ENCODE measurements around the gene TNFRSF6B.
"Not testable (repeated sequence)": the region's sequence is repeated elsewhere in the genome, so short reads cannot be mapped to it uniquely, and the experiment has no call there.

TNFRSF6B gene

DNA sequence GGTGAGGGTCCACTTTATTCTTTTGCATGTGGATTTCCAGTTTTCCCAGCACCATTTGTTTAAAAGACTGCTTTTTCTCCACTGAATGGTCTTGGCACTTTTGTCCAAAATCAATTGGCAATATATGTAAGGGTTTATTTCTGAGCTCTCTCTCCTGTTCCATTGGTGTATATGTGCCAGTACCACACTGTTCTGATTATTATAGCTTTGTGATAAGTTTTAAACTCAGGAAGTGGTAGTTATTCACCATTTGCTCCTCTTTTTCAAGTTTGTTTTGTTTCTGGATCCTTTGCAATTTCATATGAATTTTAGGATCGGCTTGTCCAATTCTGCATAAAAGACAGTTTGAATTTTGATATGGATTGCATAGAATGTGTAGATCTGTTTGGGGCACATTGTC lies 15.7 kb downstream of the TNFRSF6B start:
- DNase-seq = no peak

DNA sequence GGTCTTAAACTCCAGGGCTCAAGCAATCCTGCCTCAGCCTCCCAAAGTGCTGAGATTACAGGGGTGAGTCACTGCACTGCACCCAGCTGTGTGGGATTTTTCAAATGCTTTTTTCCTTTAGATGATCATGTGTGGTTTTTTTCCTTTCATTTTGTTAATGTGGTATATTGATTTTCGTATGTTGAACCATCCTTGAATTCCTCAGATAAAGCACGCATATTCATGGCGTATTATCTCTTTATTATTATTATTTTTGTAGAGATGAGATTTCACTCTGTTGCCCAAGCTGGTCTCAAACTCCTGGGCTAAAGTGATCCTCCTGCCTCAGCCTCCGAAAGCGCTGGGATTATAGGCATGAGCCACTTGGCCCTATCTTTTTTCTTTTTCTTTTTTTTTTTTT lies 18.4 kb downstream of the TNFRSF6B start:
- DNase-seq = no peak

DNA sequence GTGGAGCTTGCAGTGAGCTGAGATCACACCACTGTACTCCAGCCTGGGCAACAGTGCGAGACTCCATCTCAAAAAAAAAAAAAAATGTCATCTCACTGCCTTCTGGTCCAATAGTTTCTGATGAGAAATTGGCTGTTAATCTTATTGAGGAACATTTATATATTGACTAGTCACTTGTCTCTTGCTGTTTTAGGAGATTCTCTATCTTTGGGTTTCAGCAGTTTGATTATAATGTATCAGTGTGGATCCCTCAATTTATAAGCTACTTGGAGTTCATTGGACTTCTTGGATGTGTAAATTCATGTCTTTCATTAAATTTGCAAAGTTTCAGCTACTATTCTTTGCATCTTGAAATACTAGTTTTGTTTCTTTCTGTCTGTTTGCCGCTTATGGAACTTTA lies 22.5 kb downstream of the TNFRSF6B start:
- no peak for DNase-seq

DNA sequence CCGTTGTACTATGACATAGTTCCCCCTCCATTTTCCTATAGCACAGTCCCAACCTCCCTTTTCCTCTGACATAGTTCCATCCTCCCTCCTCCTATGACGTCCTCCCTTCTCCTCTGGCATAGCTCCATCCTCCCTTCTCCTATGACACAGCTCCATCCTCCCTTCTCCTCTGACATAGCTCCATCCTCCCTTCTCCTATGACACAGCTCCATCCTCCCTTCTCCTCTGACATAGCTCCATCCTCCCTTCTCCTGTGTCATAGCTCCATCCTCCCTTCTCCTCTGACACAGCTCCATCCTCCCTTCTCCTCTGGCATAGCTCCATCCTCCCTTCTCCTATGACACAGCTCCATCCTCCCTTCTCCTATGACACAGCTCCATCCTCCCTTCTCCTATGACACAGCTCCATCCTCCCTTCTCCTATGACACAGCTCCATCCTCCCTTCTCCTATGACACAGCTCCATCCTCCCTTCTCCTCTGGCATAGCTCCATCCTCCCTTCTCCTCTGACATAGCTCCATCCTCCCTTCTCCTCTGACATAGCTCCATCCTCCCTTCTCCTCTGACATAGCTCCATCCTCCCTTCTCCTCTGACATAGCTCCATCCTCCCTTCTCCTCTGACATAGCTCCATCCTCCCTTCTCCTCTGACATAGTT lies 26.6 kb downstream of the TNFRSF6B start:
- DNase-seq = not testable (repeated sequence)

DNA sequence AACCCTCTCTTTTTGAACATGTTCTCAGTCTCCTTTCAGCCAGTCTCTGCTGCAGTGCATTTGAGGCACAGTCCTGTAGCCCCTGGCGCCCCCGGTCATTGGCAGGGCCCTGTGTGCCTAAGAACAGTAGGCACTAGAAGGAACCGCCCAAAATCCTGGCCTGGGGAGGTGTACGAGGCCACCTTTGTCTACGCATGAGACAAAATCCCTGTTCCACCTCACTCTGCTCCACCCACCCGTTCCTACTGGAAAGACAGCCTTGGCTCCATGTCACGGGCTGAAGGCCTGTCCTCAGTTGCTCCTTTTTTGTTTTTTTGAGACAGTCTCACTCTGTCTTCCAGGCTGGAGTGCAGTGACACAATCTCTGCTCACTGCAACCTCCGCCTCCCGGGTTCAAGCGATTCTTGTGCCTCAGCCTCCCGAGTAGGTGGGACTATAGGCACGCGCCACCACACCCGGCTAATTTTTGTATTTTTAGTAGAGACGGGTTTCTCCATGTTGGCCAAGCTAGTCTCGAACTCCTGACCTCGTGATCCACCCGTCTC lies 33.8 kb downstream of the TNFRSF6B start:
- DNase-seq = not testable (repeated sequence)

DNA sequence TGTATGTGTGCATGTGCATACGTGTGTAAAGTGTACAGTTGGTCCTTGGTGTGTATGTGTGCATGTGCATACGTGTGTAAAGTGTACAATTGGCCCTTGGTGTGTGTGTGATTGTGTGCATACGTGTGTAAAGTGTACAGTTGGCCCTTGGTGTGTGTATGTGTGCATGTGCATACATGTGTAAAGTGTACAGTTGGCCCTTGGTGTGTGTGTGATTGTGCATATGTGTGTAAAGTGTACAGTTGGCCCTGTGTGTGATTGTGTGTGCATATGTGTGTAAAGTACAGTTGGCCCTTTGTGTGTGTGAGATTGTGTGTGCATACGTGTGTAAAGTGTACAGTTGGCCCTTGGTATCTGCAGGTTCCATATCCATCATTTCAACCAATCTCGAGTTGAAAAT lies 35.0 kb downstream of the TNFRSF6B start:
- no peak for DNase-seq

DNA sequence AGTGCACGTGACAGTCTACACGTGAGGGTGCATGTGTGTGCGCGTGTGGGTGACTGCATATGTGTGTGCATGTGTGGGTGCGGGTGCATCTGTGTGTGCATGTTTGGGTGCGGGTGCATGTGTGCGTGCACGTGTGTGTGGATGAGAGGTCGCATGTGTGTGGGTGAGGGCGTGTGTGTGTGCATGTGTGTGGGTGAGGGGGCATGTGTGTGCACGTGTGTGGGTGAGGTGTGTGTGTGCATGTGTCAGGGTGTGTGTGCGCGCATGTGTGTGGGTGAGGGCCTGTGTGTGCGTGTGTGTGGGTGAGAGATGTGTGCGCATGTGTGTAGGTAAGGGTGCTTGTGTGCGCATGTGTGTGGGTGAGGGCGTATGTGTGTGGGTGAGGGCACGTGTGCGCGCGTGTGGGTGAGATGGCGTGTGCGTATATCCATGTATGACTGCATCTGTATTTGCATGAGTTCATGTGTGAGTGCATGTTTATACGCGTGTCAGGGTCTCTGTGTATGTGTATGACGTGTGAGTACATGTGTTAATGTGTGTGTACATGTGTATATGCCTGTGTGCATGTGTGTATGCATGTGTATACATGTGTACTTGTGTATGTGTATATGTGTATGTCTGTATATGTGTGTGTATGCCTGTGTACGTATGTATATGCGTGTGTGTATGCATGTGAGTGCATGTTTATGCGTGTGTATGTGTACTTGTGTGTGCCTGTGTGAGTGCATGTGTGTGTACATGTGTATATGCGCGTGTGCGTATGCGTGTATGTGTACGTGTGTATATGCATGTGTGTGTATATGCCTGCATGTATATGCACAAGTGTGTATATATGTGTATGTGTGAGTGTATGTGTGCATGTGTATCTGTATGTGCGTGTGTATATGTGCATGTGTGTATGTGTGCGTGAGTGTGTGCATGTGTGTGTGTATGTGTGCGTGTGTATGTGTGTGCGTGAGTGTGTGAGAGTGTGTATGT lies 36.0 kb downstream of the TNFRSF6B start:
- no peak for DNase-seq

DNA sequence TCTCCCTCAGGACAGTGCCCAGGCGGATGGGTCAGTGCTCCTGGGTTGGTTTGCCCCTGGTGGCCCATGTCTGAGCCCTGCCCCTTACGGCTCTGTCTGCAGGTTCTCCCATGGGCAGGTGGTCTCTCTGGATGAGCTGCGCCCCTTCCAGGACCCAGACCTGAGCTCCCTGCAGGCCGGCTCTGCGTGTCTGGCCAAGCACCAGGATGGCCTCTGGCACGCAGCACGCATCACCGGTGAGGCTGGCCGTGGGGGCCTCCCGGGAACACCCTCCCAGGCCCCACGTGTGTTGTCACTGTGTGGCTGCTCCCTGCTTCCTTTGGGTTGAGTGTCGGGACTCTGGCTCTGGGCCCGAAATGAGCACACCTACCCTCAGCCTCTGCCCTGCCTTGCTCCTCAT lies 36.7 kb downstream of the TNFRSF6B start:
- no peak for DNase-seq

DNA sequence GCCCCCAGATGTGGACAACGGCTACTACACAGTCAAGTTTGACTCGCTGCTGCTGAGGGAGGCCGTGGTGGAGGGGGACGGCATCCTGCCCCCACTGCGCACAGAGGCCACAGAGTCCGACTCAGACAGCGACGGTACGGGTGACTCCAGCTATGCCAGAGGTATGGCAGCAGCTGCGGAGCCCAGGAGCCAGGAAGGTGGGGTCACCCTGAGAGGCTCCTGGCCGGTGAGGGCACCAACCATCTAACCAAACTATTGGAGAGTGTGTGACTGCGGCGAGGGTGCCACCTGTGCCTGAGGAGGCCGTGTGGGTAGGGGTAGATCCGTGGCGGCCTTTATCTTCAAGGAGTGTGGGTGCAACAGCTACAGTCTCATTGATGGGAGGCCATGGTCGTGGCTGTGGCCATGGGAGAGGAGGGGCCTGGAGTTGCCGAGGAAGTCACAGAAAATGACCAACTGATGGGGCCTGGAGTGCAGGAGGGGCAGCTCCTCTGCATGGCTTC lies 37.2 kb downstream of the TNFRSF6B start:
- DNase-seq = no peak

DNA sequence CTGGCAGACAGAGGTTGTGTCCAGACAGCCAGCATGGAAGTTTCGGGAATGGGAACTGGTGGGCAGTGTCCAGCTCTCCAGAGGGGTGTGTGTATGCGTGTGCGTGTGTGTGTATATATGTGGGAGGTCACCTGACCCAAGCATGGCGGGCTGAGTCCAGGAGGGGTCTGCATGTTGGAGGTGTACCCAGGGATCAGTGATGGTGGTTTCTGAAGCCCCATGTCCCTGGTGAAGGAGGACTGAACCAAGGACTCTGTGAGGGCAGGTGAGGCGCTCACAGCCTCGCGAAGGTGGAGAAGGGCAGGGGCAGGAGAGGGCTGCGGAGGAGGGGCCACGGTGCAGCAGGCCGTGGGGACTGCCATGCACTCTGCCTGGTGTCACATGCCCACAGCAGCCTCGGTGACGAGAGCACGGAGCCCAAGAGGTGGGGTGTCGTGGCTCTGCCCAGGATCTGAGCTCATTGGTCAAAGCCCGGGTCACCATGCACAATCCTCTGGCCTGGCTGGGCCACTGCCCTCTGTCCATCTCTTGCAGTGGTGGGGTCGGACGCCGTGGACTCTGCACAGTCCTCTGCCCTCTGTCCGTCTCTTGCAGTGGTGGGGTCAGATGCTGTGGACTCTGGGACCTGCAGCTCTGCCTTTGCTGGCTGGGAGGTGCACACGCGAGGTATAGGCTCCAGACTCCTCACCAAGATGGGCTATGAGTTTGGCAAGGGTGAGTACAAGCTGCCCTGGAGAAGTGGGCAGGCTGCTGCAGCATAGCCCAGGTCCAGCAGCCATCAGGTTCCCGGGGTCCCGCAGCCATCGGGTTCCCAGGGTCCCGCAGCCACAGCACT lies 37.9 kb downstream of the TNFRSF6B start:
- DNase-seq = no peak

DNA sequence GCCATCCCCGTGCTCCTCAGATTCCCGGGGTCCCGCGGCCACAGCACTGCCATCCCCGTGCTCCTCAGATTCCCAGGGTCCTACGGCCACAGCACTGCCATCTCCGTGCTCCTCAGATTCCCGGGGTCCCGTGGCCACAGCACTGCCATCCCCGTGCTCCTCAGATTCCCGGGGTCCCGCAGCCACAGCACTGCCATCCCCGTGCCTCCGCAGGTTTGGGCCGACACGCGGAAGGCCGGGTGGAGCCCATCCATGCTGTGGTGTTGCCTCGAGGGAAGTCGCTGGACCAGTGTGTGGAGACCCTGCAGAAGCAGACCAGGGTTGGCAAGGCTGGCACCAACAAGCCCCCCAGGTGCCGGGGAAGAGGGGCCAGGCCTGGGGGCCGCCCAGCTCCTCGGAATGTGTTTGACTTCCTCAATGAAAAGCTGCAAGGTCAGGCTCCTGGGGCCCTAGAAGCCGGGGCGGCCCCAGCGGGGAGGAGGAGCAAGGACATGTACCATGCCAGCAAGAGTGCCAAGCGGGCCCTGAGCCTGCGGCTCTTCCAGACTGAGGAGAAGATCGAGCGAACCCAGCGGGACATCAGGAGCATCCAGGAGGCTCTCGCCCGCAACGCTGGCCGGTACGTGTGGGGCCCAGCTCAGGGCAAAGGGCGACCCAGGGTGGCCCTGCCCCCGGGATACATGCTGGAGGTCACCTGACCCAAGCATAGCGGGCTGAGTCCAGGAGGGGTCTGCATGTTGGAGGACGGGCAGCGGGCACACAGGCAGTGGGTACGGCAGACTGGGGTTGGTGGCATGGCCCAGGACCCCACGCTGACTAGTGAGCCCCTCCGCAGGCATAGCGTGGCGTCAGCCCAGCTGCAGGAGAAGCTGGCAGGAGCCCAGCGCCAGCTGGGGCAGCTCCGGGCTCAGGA lies 38.8 kb downstream of the TNFRSF6B start:
- no peak for DNase-seq

DNA sequence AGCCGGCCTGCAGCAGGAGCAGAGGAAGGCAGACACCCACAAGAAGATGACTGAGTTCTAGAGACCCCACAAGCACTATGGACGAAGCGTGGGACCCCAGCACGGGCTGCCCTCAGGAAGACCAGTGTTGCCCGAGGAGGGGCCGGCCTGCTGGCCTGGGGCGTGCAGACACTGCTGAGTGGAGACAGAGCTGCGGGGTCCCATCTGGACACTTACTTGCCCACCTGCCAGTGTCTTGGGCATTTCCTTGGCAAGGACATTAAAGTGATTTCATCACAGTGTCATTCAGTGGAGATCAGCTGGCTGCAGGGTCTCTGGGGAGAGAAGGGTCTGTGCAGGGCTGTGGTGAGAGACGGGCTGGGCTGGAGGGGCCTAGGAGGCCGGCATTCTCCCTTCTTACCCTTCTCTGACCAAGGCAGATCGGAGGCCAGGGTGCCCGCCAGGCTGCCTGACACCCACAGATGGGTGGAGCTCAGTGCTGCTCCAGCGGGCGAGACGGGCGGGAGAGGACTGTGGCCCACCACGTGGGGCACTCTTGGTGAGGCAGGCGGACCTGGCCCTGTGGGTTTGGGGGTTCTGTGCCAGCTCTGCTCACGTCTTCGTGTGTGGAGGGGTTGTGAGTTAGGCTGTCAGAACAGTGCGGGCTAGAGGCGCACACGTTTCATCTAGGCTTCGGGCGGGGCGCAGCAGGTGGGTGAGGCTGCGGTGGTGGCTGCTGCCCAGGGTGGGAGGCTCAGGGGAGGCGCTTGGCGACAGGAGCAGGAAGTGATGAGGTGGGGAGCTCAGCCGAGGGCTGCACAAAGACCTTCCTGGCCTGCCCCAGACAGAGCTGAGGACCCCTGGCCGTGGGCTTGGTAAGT lies 39.6 kb downstream of the TNFRSF6B start, which contains the start of gene LIME1:
TSS of gene LIME1 (plus strand) at position 806 of the 860 bp plus-strand sequence. CDS start 886 bp downstream, outside the sequence.
- DNase-seq = peak; percentile 81

DNA sequence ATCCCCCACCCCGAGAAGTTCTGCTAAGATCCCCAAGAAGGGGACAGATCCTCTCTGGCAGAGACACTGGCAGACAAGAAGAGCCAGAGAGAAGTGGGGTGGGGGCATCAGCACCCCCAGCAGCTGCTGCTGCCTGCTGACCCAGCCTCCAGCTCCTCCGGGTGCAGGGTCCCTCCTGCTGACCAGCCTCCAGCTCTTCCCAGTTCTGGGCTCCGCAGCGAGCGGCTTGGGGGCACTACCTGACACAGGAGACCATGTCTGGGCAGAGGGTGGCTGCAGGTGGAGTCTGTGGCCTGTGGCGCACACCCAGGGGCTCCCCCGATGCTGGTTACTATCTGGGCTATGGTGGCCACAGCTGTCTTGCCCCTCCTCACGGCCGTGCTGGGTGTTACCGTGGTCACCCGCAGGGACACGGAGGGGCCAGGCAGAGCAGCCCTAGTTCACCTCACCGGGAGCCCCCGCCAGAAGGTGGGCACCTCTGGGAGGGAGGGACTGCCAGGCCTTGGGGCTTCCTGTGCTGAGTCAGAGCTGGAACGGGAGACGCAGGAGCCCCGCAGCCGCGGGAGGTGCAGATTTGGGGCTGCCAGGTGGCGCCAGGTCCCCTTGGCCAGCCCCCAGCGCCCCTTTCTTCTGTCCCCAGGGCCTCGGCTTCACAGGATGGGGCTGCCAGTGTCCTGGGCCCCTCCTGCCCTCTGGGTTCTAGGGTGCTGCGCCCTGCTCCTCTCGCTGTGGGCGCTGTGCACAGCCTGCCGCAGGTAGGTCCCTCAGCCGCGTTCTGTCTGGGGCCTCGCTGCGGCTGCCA lies 40.6 kb downstream of the TNFRSF6B start:
- DNase-seq = peak; percentile 37

DNA sequence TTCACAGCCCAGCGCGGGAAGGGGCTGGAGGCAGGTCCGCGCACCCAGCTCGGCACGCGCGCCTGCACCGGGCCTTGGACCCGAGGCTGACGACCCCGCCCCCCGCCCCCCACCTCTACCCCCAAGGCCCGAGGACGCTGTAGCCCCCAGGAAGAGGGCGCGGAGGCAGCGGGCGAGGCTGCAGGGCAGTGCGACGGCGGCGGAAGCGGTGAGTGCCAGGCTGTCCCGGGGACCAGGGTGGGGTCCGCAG lies 41.2 kb downstream of the TNFRSF6B start:
- no peak for DNase-seq

DNA sequence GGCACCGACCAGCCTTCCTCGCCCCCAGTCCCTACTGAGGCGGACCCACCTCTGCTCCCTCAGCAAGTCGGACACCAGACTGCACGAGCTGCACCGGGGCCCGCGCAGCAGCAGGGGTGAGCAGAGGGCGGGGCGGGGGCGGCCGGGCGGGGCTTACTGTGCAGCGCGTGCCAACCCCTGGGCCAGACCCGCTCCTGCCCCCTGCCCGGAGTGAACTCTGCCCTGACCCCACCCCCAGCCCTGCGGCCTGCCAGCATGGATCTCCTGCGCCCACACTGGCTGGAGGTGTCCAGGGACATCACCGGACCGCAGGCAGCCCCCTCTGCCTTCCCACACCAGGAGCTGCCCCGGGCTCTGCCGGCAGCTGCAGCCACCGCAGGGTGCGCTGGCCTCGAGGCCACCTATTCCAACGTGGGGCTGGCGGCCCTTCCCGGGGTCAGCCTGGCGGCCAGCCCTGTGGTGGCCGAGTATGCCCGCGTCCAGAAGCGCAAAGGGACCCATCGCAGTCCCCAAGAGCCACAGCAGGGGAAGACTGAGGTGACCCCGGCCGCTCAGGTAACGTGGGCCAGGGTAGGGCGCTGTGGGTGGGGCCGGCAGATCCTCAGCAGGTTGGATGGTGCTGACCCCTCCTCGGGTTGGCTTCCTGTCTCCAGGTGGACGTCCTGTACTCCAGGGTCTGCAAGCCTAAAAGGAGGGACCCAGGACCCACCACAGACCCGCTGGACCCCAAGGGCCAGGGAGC lies 41.7 kb downstream of the TNFRSF6B start:
- no peak for DNase-seq

DNA sequence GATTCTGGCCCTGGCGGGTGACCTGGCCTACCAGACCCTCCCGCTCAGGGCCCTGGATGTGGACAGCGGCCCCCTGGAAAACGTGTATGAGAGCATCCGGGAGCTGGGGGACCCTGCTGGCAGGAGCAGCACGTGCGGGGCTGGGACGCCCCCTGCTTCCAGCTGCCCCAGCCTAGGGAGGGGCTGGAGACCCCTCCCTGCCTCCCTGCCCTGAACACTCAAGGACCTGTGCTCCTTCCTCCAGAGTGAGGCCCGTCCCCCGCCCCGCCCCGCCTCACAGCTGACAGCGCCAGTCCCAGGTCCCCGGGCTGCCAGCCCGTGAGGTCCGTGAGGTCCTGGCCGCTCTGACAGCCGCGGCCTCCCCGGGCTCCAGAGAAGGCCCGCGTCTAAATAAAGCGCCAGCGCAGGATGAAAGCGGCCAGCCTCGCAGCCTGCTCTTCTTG lies 42.3 kb downstream of the TNFRSF6B start:
- peak; percentile 39 for DNase-seq

DNA sequence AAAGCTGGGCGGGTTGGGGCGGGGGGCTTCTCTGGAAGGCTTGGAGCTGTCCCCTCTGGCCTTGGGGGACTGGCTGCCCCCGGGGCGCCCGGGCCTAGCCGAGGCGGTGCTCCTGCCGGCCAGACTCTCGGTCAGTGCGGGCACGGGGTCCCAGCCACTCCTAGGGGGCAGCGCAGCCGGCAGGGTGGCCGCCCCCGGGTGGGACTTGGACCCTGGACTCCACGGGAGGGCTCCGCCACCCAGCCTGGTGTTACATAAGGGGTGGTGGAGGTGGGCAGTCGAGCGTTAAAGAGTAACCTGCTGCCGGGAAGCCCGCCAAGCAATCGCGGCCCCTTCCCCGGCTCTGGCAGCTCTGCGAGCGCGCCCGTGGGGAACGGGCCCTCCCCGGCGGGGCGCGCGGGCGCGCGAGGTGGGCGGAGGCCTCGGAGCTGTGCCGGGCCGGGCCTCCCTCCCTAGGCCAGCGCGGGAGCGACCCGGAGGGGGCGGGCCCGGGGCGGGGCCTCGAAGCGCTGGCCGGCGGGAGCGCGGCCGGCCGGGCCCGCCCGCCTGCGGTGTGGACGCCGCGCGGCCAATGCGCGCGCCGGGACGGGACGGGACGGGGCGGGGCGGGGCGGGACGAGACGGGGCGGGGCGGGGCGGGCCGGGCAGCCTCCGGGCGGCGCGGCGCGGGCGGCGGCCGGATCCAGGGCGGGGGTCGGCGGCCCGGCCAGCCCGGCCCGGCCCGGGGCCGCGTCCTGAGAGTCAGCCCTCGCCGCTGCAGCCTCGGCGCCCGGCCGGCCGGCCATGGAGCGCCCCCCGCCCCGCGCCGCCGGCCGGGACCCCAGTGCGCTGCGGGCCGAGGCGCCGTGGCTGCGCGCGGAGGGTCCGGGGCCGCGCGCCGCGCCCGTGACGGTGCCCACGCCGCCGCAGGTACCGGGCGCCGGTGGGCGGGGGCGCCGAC lies 42.9 kb downstream of the TNFRSF6B start, which contains the start of gene SLC2A4RG:
TSS of gene SLC2A4RG (plus strand) at position 647 of the 940 bp plus-strand sequence. CDS start at position 784, 137 bp downstream.
- peak; percentile 79 for DNase-seq
